Adrenal gland (tissue), 12 donors: ENCODE data around the gene LHX5. TPM values are rescaled to one million over a fixed set of nuclear protein-coding genes. Genes with fewer than 3 reads are reported as not detected.
A peak's percentile ranks its signal among the peaks of the same experiment; 100 is the strongest.

ENCODE experiments used
- DNase-seq, 7 donors: peaks; one replicate each; pipeline ENCODE4 v3.0.0-alpha.2; 2019 to 2020
- H3K27ac ChIP-seq, 5 donors: fragments of 200-600 bp; sonication (generic) in 4 of 5; 1 replicate in 3 of 5; 2 replicates in 2 of 5; pipeline versions ENCODE4 v1.5.1 to v1.8.0; 2016 to 2020; ENCODE audit warnings: mild to moderate bottlenecking in 1 of 5
- H3K27me3 ChIP-seq: fragments of 200-600 bp; 2 replicates; pipeline ENCODE4 v1.8.0; 2021
- H3K36me3 ChIP-seq, 2 donors: fragments of 200-600 bp; replicated peaks in 1 of 2; 1 replicate in 1 of 2; 2 replicates in 1 of 2; pipeline versions ENCODE4 v1.5.1 to v1.8.0; 2018 to 2022
- H3K4me1 ChIP-seq, 2 donors: fragments of 200-600 bp; replicated peaks in 1 of 2; 1 replicate in 1 of 2; 2 replicates in 1 of 2; pipeline versions ENCODE4 v1.5.1 to v1.8.0; 2018 to 2021
- H3K4me3 ChIP-seq, 4 donors: fragments of 200-600 bp; sonication (generic) in 3 of 4; one replicate each; pipeline ENCODE4 v1.5.1; 2016 to 2018
- H3K9me3 ChIP-seq, 3 donors: fragments of 200-600 bp; sonication (generic) in 1 of 3; replicated peaks in 1 of 3; 1 replicate in 2 of 3; 2 replicates in 1 of 3; pipeline versions ENCODE4 v1.5.1 to v1.8.0; 2016 to 2021
- POLR2A ChIP-seq, 2 donors: fragments of 450-650 bp; IDR thresholded peaks; one replicate each; pipeline ENCODE4 v1.6.1; 2017; ENCODE audit warnings: antibody characterized with exemption in 2 of 2, mild to moderate bottlenecking in 2 of 2, moderate library complexity in 1 of 2
- WGBS, 4 donors: extraction: QIAGEN DNeasy Blood & Tissue Kit in 2 of 4; methylation state at CpG; one replicate each; pipeline versions ENCODE4 v1.1.5 to v1.1.7; 2013 to 2017; 5-methylcytosine and 5-hydroxymethylcytosine counted together
- intact Hi-C, 2 donors: fragments of 100-400 bp; cut with DNase I; formaldehyde crosslinking; loops; one replicate each; pipeline versions ENCODE4 v1.14.1 to v1.15.0; 2022 to 2023
- polyA plus RNA-seq, 3 donors: library from polyadenylated mRNA; stranded (reverse); fragments of 200-250 nt in 2 of 3; fragments of 350-450 nt in 1 of 3; fragmentation: Illumina TruSeq in 1 of 3; extraction: RNeasy Lipid Tissue Mini Kit (QIAGEN cat#74804) in 1 of 3; gene quantifications; one replicate each; pipeline ENCODE4 v1.2.3, GENCODE V29; 2013 to 2014
- total RNA-seq, 9 donors: library from RNA; depleted of rRNA in 4 of 9; stranded (reverse); fragments of >200 nt in 4 of 9; fragments of 120-200 nt in 1 of 9; fragmentation: NEBNext Ultra II Directional in 1 of 9; extraction: Animal tissue kit (Norgen Biotek cat#: 25700) in 1 of 9; gene quantifications; one replicate each; pipeline versions ENCODE4 v1.1.0 to v1.2.4, GENCODE V29; 2013 to 2023
- TF ChIP-seq, protein P1 (sequence below), 6 experiments: fragments of 450-650 bp in 4 of 6; fragments of 200-600 bp in 2 of 6; sonication (generic) in 1 of 6; IDR thresholded peaks; 1 replicate in 5 of 6; 2 replicates in 1 of 6; pipeline versions ENCODE4 v1.5.1 to v1.8.0; 2016 to 2021; ENCODE audit warnings: antibody characterized with exemption in 6 of 6, mild to moderate bottlenecking in 2 of 6, moderate library complexity in 1 of 6
- donor health status: healthy with polysubstance abuse.
- donor health status: Bipolar disorder and iron deficiency.
- donor health status: DM: yes; HTN: yes; CAD: no.
- donor health status: DM: no; HTN: no; CAD: no.
- donor health status: DM: no; HTN: no; CAD: no.
- donor health status: DM: yes; HTN: yes; CAD: no.

LHX5 gene
- total and polyA plus RNA-seq, 12 donors: not detected

DNA sequence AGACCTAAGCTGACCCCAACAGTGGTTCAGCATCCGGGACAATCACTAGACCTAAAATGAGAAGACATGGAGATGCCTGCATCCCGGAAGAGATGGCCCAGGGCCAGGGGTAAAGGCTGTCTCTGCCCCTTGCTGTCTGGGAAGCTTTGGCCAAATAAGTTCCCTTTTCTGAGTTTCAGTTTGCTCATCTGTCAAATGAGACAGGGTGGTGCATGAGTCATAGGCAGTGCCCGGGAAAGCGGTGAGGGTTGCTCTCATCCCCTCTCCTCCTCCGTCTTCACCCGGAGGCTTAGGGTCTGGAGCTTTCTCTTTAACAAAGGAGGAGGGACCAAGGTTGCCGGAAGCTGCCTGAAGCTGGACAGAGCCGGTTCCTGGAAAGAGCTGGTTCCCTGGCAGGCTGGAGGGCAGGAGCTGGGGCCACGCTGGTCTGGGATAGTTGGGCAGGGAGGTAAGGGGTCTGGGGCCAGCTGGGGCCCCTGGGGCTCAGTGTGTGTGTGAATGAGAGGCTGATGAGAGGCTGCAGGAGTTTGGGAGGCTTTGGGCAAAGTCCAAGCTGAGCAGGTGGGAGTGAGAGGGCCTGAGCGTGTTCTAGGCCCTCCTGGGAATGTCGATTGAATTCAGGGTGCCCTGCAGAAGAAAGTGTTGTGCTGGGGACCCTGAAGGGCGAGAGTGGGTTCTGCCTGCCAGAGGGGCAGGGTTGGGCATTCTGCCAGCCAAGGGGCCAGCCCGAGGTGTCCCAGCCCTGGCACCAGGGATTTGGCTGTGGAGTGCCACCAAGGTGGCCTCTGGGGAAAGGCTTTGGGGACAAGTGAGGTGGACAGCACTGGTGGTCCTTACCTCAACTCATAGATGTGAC is 49.4 kb downstream of the LHX5 start, which contains the start of gene SDSL:
Gene SDSL, plus strand, starts transcription at position 351 of the 856 bp plus-strand sequence. CDS start 5,603 bp downstream, outside the sequence.
- 4 to 9% (median 5%) methylated on average over 10 to 13 of the region's 13 CpGs for WGBS, 4 donors
- H3K4me1 ChIP-seq: peaks cover 20 to 33% of the 10 kb centered on the region in 2 donors
- peak; percentile 80 to 94 (median 93) for DNase-seq
- H3K4me3 ChIP-seq: peak within 1 kb of the TSS in 3 of 4 donors; percentile 18 to 62 (median 49)
- H3K27me3 ChIP-seq: no peaks in the 10 kb centered on the region
- H3K27ac ChIP-seq: peak within 1 kb of the TSS; percentile 34 to 90 (median 65)
- no peaks in the 10 kb centered on the region for H3K36me3 ChIP-seq
- no peaks in the 10 kb centered on the region for H3K9me3 ChIP-seq
- intact Hi-C loops: loop anchor here (10.0 kb wide), 2 partner anchors 107 to 237 kb away; partner anchors contain the start of genes DDX54 (in 1 of the 2) and RITA1 (in 1 of the 2)
- TF ChIP-seq, protein P1, sequence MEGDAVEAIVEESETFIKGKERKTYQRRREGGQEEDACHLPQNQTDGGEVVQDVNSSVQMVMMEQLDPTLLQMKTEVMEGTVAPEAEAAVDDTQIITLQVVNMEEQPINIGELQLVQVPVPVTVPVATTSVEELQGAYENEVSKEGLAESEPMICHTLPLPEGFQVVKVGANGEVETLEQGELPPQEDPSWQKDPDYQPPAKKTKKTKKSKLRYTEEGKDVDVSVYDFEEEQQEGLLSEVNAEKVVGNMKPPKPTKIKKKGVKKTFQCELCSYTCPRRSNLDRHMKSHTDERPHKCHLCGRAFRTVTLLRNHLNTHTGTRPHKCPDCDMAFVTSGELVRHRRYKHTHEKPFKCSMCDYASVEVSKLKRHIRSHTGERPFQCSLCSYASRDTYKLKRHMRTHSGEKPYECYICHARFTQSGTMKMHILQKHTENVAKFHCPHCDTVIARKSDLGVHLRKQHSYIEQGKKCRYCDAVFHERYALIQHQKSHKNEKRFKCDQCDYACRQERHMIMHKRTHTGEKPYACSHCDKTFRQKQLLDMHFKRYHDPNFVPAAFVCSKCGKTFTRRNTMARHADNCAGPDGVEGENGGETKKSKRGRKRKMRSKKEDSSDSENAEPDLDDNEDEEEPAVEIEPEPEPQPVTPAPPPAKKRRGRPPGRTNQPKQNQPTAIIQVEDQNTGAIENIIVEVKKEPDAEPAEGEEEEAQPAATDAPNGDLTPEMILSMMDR (IDR thresholded peaks at IDR 0.05): no peak
- TF ChIP-seq POLR2A (IDR thresholded peaks at IDR 0.05): peak in 1 of 2 donors; percentile 69

DNA sequence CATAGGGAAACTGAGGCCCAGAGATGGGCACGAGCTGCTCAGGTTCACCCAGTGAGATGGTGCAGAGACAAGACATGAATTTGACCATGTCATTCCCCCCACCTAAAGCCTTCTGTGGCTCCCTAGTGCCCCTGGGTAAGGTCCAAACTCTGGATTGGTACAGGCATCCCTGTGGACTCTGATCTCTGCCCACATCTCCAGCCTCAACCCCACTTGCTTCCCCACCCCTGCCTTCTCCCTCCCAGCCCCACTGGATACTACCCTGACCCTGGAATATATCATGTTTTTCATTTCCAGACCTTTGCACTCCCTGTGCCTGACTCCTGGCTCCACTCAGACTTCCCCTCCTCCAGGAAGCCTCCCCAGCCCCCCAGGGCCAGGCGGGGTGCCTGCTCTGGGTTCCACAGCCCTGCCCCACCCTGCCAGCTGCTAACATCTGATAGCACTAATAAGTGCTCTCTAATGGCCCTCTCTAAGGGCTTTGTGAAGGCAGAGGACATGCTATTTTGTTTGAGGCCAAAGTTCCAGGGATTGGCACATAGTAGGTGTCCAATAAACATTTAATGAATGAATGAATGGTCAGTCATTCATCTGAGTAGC is 50.6 kb downstream of the LHX5 start:
- Histone ChIP-seq H3K36me3 (no peaks in the 10 kb centered on the region), H3K4me1 (peaks cover 20 to 33% of the 10 kb centered on the region in 2 donors), H3K27ac (no peak overlapping the region), H3K27me3 (no peaks in the 10 kb centered on the region), H3K4me3 (no peak overlapping the region), H3K9me3 (no peaks in the 10 kb centered on the region)
- 76 to 84% (median 83%) methylated on average over 2 of the region's 2 CpGs for WGBS, 4 donors
- intact Hi-C loops: loop anchor here (10.0 kb wide), 2 partner anchors 106 to 236 kb away; partner anchors contain the start of genes DDX54 (in 1 of the 2) and RITA1 (in 1 of the 2)
- no peak for DNase-seq
- no peak for TF ChIP-seq POLR2A (IDR thresholded peaks at IDR 0.05)
- TF ChIP-seq, protein P1 (IDR thresholded peaks at IDR 0.05): no peak

DNA sequence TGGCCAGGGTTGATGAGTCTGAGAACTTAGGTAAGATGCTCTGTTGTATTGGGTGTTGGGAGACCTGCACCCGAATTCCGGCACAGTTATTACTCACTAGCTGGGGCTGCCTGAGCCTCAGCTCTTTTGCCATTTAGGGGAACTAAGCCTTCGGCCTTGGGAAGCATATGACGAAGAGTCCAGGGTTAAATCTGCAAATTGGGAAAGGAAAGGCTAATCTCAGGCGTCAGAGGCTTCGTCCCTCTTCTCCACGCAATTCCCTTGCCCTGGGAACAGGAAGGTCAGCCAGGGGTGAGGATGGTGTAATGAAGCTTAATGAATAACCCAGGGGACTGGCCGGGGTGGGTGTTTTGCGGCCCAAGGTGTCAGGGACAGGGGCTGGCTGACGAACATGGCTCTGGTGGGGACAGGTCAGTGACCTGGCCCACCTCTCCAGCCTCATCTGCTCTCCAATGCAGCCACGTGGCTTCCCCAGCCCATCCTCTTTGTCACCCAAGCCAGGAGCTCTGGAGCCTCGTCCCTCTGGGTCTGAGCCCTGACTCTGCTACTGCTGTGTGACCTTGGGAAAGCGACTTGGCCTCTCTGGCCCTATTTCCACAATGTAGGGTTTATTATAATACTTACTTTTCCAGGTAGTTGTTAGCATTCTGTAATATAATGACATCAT is 53.3 kb downstream of the LHX5 start:
- Histone ChIP-seq H3K27ac (peak overlapping the region; percentile 38 to 89 (median 65)), H3K36me3 (no peaks in the 10 kb centered on the region), H3K4me3 (no peak overlapping the region), H3K9me3 (no peaks in the 10 kb centered on the region), H3K27me3 (no peaks in the 10 kb centered on the region), H3K4me1 (peaks cover 20 to 31% of the 10 kb centered on the region in 2 donors)
- 18 to 22% (median 19%) methylated on average over 5 to 13 of the region's 13 CpGs for WGBS, 4 donors
- peak; percentile 47 to 92 (median 84) for DNase-seq
- intact Hi-C loops: no loop called here
- TF ChIP-seq, protein P1 (IDR thresholded peaks at IDR 0.05): no peak
- no peak for TF ChIP-seq POLR2A (IDR thresholded peaks at IDR 0.05)
